Left lobe of liver (tissue), 2 donors: ENCODE measurements around the gene ERC1. TPM values are rescaled to one million over a fixed set of nuclear protein-coding genes. Genes with fewer than 3 reads are reported as not detected.
A peak's percentile ranks its signal among the peaks of the same experiment; 100 is the strongest.

ENCODE experiments used
- ATAC-seq: fragments of 200-7000 bp; cut with Tn5 transposase; one replicate; pipeline ENCODE4 v1.9.1; 2020; ENCODE audit warnings: mild to moderate bottlenecking, moderate library complexity
- DNase-seq: peaks from one replicate; pipeline ENCODE4 v3.0.0-alpha.2; 2020; ENCODE audit warnings: low spot score
- total RNA-seq: library from RNA; stranded (reverse); gene quantifications from one replicate; pipeline ENCODE4 v1.2.1, GENCODE V29; 2021
- donor health status: DM: no; HTN: no; CAD: no; lungs with moderate emphysema.
- donor health status: DM: no; HTN: yes; CAD: no.

Gene ERC1
- total RNA-seq, 1 donor from 2014 or later, result 27.8 TPM

DNA sequence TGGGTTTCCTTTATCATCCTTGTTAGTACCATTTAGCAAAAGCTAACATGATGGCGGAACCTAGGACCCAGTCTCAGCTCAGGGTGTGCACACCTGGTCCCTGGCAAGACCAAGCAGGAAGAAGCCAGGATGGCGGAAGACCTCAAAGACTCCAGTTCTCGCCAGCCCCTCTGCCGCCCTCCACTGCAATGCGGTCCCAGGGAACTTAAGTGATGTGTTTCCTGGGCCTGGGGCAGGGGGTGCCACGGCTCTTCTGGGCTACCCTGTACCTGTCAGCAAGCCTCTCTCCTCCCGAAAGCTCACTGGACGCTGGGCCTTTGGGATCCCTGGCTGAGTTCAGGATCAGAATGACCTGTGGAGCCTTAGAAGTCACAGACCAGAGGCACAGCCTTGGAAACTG lies 532.0 kb downstream of the ERC1 start:
- ATAC-seq (no peak), DNase-seq (peak; percentile 26)

DNA sequence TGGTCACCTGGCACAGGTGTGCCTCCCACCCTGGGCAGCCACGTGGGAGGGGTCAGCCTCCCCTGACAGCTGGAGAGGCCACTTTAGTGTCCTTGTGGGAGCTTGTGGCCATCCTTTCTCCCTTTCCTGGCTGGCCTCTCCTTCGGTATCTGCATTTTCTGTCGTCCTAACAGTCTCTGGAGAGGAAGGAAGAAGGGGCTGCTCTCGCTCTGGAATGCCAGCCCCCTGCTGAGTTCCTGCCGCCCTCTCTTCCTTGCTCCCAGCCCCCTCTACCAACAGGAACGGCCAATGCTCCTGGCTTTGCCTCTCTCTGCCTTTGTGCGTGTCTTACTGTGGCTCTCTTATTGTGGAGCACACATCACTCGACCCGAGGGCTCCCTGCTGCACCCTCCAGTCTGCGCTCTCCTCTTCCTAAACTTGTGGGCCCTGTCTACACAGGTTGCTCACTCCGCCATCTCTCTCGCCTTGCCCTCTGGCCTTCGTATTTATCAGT lies 532.6 kb downstream of the ERC1 start:
- DNase-seq (no peak), ATAC-seq (no peak)

DNA sequence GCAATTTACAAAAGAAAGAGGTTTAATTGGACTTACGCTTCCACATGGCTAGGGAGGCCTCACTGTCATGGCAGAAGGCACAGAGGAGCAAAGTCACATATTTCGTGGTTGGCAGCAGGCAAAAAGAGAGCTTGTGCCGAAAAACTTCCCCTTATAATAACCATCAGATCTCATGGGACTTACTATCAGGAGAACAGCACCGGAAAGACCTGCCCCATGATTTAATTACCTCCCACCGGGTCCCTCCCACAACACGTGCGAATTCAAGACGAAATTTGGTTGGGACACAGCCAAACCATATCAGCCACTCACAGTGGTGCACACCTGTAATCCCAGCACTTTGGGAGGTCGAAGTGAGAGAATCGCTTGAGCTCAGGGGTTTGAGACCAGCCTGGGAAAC lies 534.8 kb downstream of the ERC1 start:
- DNase-seq (no peak), ATAC-seq (no peak)

DNA sequence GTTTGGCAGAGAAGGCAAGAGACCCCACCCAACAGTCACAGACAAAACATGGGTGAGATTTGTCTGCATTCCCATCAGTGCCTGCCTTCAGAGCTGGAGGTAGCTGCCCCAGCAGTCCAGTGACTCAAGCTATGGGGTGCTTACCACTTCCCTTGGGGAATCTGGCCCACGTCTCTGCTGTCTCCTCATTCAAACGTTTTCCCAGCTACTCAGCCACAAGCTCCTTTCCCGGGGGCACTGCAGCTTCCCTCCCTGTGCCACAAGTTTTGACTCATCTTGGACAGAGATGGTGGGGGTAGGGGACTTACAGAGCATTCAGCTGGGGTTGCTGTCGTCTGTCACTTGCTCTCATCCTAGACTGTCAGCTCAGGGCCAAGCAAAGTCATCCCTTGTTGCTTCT lies 536.8 kb downstream of the ERC1 start:
- no peak for DNase-seq
- no peak for ATAC-seq

DNA sequence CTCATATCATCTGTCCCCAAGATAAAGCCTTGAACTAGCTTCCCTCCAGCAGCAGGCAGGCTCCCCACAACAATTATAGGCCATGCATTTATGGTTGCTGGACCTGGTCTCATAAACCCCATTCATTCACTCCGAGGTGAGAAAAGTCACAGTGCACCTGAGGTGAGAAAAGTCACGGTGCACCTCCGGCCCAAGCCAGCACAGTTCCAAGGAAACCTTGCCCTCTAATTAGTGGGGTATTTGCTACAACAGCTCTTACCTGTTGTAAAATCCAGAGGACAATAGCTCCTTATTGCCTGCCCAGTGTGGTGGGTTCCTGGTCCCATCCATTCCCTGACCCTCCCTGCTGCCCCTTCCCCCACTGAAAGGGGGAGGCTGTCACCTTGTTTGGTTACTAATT lies 537.8 kb downstream of the ERC1 start:
- DNase-seq, result no peak
- ATAC-seq, result no peak

DNA sequence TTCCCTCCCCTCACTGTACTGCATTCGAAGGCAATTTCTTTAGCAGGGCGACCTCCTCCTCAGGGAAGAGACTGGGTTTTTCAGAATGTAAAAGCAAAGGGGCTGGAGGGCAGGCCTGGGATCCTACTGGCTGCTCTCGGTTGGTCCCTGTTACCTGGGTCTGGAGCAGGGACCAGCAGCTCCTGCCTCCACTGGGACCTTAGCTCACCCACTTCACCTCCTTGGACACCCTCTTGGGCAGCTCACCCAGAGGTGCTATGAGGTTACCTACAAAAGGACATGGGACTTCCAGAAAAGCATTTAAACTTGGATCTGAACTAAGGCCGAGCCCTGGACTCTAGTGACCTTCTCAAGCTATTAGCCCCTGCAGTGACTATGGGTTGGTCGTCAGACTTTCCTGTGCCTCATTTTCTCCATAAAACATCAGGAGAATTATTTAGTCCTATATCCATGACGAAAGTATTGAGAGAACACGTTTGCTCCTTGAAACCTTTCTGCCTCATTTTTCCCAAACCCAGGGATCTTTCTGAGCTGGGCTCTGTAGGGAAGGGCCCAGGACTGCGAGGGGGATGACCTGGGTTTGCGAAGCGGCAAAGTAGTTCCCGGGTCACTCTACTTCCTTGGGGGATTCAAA lies 538.3 kb downstream of the ERC1 start:
- ATAC-seq (no peak), DNase-seq (no peak)

DNA sequence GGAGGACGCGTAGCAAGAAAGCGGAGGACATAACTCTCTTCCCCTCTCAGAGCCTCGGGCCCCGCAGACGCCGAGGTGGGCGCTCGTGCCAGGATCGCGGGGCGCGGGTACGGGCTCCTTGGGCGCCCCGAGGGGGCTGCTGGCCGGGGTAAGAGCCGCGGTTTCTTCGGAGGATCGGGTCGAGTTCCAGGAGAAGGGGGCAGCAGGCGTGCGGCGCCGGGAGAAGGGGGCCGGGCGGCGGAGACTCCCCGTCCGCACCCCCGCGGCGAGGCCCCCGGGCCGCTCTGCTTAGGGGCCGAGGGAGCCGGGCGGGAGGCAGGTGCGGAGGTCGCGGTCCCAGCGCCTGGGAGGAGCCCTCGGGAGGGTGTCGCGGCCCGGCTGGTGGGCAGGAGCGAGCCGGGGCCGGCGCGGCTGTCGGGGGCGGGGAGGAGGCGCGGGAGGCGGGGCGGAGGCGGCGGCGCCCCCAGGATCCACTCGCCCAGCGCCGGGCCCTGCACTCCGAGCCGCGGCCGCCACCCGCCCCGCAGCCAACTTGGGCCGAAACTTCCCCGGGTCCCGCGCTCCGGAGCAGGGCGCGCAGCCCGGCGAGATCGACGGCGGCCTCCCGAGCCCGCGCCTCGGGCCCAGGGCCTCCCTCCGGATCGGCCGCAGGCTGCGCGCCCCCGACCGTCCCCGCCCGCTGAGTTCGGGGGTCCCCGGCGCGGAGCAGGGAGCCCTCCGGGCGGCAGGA lies 539.0 kb downstream of the ERC1 start:
- ATAC-seq (peak; percentile 57), DNase-seq (no peak)

DNA sequence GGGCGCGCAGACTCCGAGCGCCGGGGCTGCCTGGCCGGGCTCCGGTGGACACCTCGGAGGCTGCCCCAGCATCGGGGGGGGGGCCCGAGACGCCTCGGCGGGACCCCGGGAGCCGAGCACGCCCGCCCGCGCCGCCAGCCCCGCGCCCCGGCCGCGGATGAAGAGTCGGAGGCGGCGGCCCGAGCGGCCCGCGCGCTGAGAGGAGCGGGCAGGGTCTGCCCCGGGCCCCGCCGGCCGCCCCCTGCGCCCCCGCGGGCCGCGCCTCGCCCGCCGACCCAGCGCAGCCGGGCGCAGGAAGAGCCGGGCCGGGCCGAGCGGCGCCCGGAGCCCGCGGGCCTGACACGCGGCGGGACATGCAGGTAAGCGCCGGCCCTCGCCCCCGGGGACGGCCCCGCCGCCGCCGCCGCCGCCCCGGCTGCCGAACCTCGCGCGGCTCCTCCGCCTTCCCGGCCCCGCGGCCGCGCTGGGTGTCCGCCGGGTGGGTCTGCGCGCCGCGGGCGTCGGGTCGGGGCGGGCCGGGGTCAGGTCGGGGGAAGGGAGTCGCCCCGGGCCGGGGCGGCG lies 539.6 kb downstream of the ERC1 start:
- DNase-seq (no peak), ATAC-seq (peak; percentile 43)

DNA sequence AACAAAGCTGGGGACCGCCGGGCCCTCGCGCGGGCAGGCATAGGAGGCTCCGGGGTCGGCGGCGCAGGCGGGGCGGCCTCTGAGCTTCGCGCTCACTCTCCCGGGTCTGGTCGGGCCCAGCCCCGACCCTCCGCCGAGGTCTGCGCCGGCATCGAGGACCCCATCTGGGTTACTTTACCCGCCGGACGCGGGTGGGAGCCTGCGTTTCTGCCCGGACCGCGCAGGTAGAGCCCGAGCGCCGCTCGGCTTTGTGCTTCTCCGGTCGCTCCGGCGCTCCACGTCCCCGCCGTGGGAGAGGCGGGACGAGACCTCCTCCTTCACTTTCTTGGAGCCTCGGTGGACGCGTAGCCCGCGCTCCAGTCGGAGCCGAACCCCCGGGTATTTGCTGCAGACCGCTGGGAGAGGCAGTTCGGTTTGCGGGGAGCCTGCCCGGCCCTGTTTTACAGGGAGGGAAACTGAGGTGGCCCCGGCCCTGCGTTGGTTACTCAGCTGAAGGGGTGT lies 540.2 kb downstream of the ERC1 start:
- ATAC-seq, result peak; percentile 55
- DNase-seq, result no peak

DNA sequence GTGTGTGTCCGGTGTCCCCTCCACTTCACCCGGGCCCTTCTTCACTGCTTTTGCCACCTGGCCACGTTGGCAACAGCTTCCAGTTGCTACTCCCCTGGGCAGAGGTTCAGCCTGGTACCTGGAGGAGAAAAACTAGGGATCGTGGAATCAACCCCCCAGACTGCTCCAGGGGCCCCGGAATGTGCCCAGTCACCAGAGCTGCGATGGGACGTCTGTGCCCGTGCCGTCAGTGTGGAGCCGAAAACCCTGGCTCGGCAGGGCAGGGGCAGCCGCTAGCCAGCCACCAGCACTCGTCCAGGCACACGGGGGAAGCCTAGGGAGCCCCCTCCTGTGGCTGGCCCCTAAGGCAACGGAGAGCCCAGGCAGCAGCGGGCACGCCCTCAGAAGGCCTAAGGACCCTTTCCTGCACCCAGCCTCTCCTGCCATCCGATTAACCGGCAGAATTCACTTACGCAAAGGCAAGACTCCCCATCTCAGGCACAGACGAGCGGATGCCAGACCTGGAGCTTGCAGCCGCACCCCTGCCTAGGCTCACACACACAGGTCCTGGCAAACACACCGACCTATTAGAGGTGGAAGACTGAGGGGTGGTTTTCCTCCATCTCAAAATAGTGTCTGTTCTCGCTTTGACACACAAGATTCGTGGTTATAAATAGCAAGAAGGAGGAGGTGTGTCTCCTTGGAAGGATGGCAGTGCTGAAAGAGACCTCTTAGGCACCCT lies 540.8 kb downstream of the ERC1 start:
- no peak for DNase-seq
- no peak for ATAC-seq

DNA sequence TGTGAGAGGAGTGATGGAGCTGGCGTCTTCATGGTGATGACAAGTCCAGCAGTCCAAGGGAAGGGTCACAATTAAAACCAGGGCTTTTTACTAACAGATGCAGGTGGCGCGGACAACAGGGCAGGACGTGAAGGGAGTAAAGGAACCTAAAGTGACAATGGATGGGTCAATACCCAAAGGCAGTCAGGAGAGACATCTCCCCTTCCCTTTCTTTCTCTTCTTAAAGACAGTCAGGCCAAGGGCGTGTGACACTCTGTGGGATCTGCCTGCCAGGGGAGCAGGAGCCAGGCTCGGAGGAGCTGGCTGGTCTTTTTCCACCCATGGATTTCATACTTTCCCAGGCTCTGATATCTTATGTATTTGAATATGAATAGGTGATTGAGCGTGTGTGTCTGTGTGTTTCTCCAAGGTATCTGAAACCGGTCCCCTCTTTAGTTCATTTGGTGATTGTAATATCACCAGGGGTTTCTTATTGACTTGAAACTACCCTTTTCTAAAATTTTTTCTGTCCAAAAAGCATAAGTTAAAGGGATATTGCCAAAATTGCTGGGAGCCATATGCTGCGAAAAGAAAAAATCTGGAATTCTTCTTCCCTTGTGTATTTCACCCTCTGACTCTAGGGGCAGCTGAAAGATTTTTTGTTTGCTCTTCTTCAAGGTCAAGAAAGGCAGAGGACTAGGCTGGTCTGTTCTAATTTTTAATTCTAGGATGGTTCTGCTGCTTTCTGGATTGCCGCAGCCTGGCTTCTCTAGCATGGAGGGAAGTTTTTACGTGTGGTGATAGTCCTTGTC lies 541.5 kb downstream of the ERC1 start:
- DNase-seq, result no peak
- ATAC-seq, result no peak

DNA sequence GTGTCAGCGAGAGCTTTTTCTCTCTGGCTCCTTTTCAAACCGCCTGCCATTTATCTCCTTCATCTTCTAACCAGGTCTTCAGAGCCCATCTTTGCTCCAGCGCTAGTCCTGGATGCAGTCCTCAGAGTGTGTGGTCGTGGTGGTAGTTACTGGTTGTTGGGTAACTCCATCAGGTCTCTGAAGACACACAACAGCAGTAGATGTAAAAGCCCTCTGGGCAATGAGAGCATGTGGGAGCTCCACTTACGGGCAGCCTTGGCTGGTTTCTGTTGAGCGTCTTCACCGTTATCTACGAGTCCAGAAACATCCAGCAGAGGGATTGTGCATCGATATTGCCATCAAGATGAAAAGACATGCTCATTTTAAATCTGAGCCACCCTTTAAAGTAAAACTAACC lies 542.2 kb downstream of the ERC1 start:
- ATAC-seq (no peak), DNase-seq (no peak)

DNA sequence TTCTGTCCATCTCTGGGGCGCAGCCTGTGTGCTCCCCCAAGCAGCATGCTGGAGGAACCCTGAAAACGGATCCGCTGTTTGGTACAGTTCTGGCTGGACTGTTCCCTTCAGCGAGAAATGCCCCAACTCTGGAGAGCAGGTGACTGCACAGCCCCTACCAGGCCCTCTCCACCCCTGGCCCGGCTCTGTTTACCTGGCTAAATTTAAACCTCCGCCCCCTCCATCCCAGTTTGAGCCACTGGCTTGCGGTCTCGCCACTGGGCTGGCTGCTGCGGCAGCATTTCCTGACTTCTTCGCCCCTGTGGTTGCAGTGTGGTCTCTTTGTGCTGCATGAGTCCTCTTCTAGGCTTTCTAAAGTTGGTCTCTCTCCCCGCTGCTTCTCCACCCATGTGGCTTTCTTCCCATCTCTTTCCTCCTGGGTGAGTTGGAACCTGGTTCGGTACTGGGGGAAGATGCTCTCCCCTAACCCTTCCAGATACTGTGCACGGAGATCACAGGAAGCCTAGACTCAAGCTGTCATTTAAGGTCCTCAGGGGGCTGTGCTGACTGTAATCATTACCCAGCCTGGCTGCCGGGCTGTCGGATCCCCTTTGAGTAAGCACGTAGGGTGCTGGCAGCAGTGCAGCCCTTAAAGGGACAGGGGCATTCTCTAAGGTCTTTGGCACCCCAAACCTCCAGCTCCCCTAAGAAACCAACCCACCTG lies 542.7 kb downstream of the ERC1 start:
- DNase-seq, result no peak
- no peak for ATAC-seq

DNA sequence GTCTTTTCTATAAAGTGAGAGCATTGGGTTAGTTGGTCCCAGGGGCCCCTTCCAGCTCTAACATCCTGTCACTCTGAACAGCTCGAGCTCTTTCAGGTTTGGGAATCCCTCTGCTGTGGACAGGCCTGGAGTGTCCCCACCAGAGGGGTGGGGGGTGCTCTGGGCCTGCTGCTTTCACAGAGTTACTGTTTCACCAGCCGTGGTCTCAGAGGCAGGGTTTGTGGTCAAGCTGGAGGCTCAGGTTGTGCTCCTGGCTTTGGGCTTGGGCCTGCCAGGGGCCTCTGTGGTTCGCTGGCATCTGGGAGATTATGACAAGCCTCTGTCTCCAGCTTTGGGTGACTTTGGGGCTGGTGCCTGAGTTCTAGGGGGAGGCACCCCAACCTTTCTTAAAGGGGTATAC lies 543.7 kb downstream of the ERC1 start:
- ATAC-seq, result no peak
- DNase-seq, result no peak

DNA sequence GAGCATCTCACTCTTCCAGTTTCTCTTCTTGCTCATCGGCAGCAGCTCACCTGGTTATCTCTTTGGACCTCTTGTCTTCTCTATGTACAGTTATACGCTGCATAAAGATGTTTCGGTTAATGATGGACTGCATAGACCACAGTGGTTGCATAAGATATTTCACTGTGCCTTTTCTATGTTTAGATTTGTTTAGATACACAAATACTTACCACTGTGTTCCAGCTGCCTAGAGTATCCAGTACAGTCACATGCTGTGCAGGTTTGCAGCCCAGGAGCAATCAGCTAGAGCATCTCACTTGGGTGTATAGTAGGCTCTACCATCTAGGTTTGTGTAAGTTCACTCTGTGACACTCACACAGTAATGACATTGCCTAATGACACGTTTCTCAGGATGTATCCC lies 545.8 kb downstream of the ERC1 start:
- ATAC-seq (no peak), DNase-seq (no peak)

DNA sequence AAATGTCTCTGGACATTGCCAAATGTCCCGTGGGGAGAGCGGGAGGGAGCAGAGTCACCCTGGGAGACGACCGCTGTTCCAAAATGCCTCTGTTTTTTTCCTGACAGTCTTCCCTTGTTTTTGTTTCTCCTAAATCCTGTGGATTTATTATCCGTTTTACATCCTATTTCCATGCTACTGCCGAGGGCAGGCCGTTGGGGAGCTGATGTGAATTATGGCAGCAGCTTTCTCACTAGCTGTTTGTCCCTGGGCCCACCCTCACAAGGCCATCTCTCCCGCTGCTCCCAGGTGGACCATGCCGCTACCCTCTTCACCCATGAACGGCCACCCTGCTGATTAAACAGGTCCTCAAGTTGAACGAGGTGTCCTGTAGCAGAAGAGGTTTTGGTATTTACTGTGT lies 548.1 kb downstream of the ERC1 start:
- no peak for DNase-seq

DNA sequence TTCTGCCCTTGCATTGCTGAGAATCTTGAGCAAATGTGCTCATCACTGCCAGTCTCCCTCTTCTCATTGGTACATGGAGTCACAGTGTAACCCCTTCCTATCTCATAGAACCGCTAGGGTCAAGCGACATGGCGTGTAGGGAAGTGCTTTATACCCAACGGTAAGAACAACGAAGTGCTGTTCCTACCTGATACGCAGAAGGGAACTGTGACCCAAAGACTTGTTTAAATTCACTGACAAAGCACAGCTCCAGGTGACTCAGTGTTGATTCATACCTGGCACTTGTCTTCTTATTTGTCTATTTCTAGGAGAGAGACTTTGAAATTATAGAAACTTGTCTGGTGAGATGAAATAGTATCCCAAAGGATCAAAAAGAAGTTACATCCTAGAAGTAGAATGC lies 549.7 kb downstream of the ERC1 start:
- no peak for ATAC-seq
- no peak for DNase-seq

More for the DNA sequence above, 548.1 kb downstream of the ERC1 start:
- no peak for ATAC-seq

DNA sequence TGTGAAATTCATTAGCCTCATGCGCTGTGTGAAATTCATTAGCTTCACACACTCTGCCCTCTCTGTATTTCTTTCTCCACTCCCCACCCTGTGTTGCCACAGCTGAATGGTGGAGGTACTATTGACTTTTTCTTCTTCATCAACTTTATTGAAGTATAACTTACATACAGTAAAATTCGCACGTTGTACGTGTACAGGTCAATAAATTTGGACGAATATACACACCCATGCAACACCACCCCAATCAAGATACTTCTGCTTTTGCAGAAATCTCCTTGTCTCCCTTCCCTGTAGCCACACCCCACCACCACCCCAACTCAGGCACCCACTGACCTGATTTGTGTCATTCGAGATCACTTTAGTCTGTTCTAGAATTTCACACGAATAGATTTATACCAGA lies 551.6 kb downstream of the ERC1 start:
- no peak for ATAC-seq
- DNase-seq, result no peak

DNA sequence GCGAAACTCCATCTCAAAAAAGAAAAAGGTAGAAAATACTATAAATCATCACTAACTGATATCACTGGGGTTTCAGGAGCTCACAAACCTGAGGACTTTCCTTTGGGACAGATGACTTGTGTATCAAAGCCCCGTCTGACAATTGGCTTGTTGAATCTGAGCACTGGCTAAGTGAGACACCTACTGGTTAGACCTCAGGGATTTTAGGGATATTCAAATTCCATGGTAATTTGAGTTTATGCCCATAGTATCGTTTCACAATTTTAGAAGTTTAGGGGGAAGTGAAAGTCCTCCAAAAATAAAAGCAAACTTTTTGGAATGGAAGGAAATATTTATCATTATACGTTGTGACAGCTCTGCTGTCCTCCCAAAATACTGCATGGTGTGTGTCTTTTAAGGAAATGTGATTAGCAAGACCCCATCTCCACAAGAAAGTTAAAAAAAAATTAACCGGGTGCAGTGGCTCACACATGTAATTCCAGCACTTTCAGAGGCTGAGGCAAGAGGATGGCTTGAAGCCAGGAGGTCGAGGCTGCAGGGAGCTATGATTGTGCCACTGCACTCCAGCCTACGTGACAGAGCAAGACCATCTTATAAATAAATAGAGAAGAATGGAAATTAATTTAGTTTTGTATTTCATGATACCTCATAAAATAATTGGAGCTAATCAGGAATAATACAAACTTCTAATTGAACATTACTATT lies 554.1 kb downstream of the ERC1 start:
- ATAC-seq, result peak; percentile 90
- no peak for DNase-seq
